Fibroblast of skin of scalp (primary cell): ENCODE data around the gene NINL. TPM values are rescaled to one million over a fixed set of nuclear protein-coding genes. Genes with fewer than 3 reads are reported as not detected.
"Not testable (repeated sequence)": the region's sequence is repeated elsewhere in the genome, so short reads cannot be mapped to it uniquely, and the experiment has no call there.

ENCODE experiments used
- DNase-seq: peaks from one replicate; pipeline ENCODE4 v3.0.0-alpha.2; 2013
- polyA plus RNA-seq, 2 experiments: library from polyadenylated mRNA; unstranded; fragments of 120-200 nt; gene quantifications; one replicate each; pipeline ENCODE4 v1.2.1, GENCODE V29; 2013; ENCODE audit not compliant: insufficient read length in 2 of 2

Gene NINL
- 11.2 TPM for polyA plus RNA-seq (2013, experiment 1 of 2; ENCODE audit: insufficient read length)
- polyA plus RNA-seq (2013, experiment 2 of 2; ENCODE audit: insufficient read length): 10.5 TPM

- peak; percentile 76 for DNase-seq
Observed at GRCh38 chr20:25584905-25585704, at the start of gene NINL. TSS of gene NINL (minus strand) at chr20:25585531. CDS start at chr20:25526587, 58,944 bp downstream.

- DNase-seq: no peak
Observed at GRCh38 chr20:25632940-25633790, 47.8 kb upstream of the NINL start.

- not testable (repeated sequence) for DNase-seq
Observed at GRCh38 chr20:25630615-25631014, 45.3 kb upstream of the NINL start.

- DNase-seq: no peak
Observed at GRCh38 chr20:25629816-25630499, 44.6 kb upstream of the NINL start.

GRCh38 chr20:25626779-25627178, 41.4 kb upstream of the NINL start:
- no peak for DNase-seq

- DNase-seq: no peak
Observed at GRCh38 chr20:25624500-25624939, 39.2 kb upstream of the NINL start.

GRCh38 chr20:25623736-25624499, 38.6 kb upstream of the NINL start, which contains the start of gene NANP:
TSS of gene NANP (minus strand) at chr20:25624014. CDS start at chr20:25623948, 66 bp downstream.
- DNase-seq: peak; percentile 99

- peak; percentile 29 for DNase-seq
Observed at GRCh38 chr20:25623225-25623735, 37.9 kb upstream of the NINL start.

GRCh38 chr20:25622450-25623224, 37.3 kb upstream of the NINL start:
- no peak for DNase-seq

- no peak for DNase-seq
Observed at GRCh38 chr20:25622049-25622448, 36.7 kb upstream of the NINL start.

- no peak for DNase-seq
Observed at GRCh38 chr20:25619514-25619913, 34.2 kb upstream of the NINL start.

GRCh38 chr20:25608774-25609173, 23.4 kb upstream of the NINL start:
- DNase-seq: no peak

GRCh38 chr20:25606094-25606695, 20.9 kb upstream of the NINL start:
- DNase-seq: no peak

GRCh38 chr20:25605148-25605547, 19.8 kb upstream of the NINL start:
- no peak for DNase-seq

GRCh38 chr20:25604611-25605010, 19.3 kb upstream of the NINL start:
- DNase-seq: no peak

- DNase-seq: not testable (repeated sequence)
Observed at GRCh38 chr20:25602914-25603309, 17.6 kb upstream of the NINL start.

- DNase-seq: not testable (repeated sequence)
Observed at GRCh38 chr20:25602191-25602913, 17.0 kb upstream of the NINL start.

GRCh38 chr20:25601659-25602058, 16.3 kb upstream of the NINL start:
- DNase-seq: no peak

GRCh38 chr20:25600632-25601031, 15.3 kb upstream of the NINL start:
- peak; percentile 22 for DNase-seq
